Ascending aorta (tissue), 2 donors: ENCODE results near the gene POLR2L. TPM values are rescaled to one million over a fixed set of nuclear protein-coding genes. Genes with fewer than 3 reads are reported as not detected.

ENCODE experiments used
- DNase-seq, 2 donors: peaks; one replicate each; pipeline ENCODE4 v3.0.0-alpha.2; 2019; ENCODE audit warnings: low spot score in 2 of 2
- H3K27ac ChIP-seq, 2 donors: fragments of 200-600 bp; sonication (generic); one replicate each; pipeline ENCODE4 v1.5.1; 2016 to 2017; ENCODE audit warnings: mild to moderate bottlenecking in 1 of 2
- H3K27me3 ChIP-seq: fragments of 200-600 bp; sonication (generic); one replicate; pipeline ENCODE4 v1.5.1; 2017
- H3K36me3 ChIP-seq, 2 donors: fragments of 200-600 bp; sonication (generic); one replicate each; pipeline ENCODE4 v1.5.1; 2016
- H3K4me1 ChIP-seq, 2 donors: fragments of 200-600 bp; sonication (generic); one replicate each; pipeline ENCODE4 v1.5.1; 2016 to 2017; ENCODE audit warnings: mild to moderate bottlenecking in 1 of 2
- H3K4me3 ChIP-seq, 2 donors: fragments of 200-600 bp; sonication (generic); one replicate each; pipeline ENCODE4 v1.5.1; 2016 to 2017; ENCODE audit warnings: mild to moderate bottlenecking in 1 of 2
- H3K9me3 ChIP-seq, 2 donors: fragments of 200-600 bp; sonication (generic); one replicate each; pipeline ENCODE4 v1.5.1; 2016
- intact Hi-C: fragments of 100-400 bp; cut with DNase I; formaldehyde crosslinking; loops from one replicate; pipeline ENCODE4 v1.15.1; 2023
- total RNA-seq: library from RNA; depleted of rRNA; stranded (reverse); fragments of >200 nt; gene quantifications from one replicate; pipeline ENCODE4 v1.1.0, GENCODE V29; 2016
- TF ChIP-seq, protein P1 (sequence below), 3 experiments: fragments of 200-600 bp in 2 of 3; fragments of 450-650 bp in 1 of 3; sonication (generic) in 2 of 3; IDR thresholded peaks; one replicate each; pipeline ENCODE4 v1.5.1; 2016 to 2019; ENCODE audit warnings: antibody characterized with exemption in 3 of 3, mild to moderate bottlenecking in 1 of 3, moderate library complexity in 1 of 3

Gene POLR2L
- total RNA-seq, 1 donor from 2014 or later: 141 TPM

DNA sequence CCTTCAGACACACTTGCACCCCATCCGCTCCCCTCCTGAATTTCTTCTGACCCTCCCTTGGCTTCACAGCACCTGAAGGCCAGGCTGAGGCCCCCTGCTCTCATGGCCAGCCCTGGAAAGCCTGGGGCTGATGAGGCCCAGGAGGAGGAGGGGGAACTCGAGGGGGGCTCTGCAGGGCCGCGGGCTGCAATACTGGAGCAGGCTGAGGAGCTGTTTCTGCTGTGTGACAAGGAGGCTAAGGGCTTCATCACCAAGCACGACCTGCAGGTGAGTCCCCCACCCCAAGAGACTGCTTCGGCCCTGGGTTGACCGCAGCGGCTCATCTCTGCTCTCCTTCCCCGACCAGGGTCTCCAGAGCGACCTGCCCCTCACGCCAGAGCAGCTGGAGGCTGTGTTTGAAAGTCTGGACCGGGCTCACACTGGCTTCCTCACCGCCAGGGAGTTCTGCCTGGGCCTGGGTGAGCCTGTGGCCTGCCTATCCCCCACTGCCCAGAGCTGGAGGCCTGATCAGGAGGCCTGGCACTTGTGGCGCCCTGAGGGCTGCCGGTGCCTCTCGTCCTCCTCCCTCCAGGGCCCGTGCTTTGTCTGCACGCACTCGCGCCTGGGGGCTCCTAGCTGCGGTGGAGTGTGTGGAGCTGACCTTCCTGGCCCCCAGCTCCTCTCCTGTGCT lies 13.7 kb downstream of the POLR2L start:
- no peak for DNase-seq
- Histone ChIP-seq H3K36me3 (peaks cover 23 to 25% of the 10 kb centered on the region in 2 donors), H3K4me1 (peaks cover 13 to 44% of the 10 kb centered on the region in 2 donors), H3K9me3 (no peaks in the 10 kb centered on the region), H3K27ac (peak overlapping the region; percentile 7 to 18), H3K4me3 (peak overlapping the region in 1 of 2 donors; percentile 56), H3K27me3 (no peaks in the 10 kb centered on the region)
- TF ChIP-seq, protein P1, sequence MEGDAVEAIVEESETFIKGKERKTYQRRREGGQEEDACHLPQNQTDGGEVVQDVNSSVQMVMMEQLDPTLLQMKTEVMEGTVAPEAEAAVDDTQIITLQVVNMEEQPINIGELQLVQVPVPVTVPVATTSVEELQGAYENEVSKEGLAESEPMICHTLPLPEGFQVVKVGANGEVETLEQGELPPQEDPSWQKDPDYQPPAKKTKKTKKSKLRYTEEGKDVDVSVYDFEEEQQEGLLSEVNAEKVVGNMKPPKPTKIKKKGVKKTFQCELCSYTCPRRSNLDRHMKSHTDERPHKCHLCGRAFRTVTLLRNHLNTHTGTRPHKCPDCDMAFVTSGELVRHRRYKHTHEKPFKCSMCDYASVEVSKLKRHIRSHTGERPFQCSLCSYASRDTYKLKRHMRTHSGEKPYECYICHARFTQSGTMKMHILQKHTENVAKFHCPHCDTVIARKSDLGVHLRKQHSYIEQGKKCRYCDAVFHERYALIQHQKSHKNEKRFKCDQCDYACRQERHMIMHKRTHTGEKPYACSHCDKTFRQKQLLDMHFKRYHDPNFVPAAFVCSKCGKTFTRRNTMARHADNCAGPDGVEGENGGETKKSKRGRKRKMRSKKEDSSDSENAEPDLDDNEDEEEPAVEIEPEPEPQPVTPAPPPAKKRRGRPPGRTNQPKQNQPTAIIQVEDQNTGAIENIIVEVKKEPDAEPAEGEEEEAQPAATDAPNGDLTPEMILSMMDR (IDR thresholded peaks at IDR 0.05): no peak
- intact Hi-C loops: no loop called here

DNA sequence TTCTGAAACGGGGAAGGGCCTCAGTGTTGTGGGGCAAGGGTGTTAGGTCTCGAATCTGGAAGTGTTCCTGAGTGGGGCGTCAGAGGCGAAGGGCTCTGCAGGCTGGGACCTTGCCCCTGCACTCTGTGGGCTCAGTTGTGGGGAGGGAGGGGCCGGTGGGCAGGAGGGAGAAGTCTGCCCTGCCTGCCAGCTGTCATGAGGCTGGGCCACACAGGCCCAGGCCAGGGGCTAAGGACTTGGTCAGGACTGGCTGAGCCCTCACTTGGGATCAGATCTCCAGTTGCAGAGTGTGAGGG lies 14.5 kb downstream of the POLR2L start, which contains the start of gene CRACR2B:
Gene CRACR2B, plus strand, starts transcription at position 23 of the 296 bp plus-strand sequence. CDS start 689 bp downstream, outside the sequence.
- peaks cover 13 to 44% of the 10 kb centered on the region in 2 donors for H3K4me1 ChIP-seq
- peak within 1 kb of the TSS in 1 of 2 donors; percentile 7 for H3K27ac ChIP-seq
- H3K36me3 ChIP-seq: peaks cover 27 to 32% of the 10 kb centered on the region in 2 donors
- TF ChIP-seq, protein P1 (IDR thresholded peaks at IDR 0.05): no peak
- H3K4me3 ChIP-seq: peak within 1 kb of the TSS; percentile 58 to 60
- no peaks in the 10 kb centered on the region for H3K9me3 ChIP-seq
- intact Hi-C loops: no loop called here
- no peaks in the 10 kb centered on the region for H3K27me3 ChIP-seq
- no peak for DNase-seq

DNA sequence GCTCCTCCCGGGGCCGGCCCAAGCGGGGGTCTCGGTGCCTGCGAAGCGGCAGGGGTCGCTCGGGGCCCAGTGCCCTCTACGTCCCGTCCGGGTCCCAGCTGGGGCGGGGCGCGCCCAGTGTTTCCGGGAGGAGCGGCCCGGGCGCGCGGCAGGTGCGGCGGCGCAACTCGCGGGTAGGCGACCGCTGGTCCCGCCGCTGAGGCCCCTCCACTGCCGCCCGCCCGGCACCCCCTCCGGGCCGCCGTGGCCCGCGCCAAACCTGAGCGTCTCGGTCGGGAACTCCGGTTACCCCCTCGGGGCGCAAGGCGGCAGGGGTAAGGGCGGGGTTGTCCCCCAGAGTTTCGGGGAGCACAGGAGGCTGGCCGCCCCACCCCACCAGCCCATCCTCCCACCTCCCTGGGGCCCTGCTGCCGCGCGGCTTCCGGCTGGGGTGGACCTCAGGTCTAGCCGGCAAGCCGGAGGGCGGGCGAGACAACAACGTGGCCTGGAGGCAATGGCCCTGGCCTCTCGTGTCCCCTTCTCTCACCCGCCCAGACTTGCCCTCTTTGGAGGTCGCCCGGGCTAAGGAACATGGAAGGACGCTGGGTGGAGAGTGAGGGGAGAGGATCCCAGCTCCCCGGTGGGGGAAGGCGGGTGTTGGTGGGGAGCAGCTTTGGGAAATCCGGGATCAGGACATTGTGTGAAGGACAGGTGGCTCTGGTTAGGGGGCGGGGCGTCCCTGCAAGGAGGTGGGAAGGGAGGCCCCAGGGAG lies 15.0 kb downstream of the POLR2L start:
- intact Hi-C loops: no loop called here
- TF ChIP-seq, protein P1 (IDR thresholded peaks at IDR 0.05): no peak
- Histone ChIP-seq H3K36me3 (peaks cover 29 to 37% of the 10 kb centered on the region in 2 donors), H3K4me1 (peaks cover 10 to 41% of the 10 kb centered on the region in 2 donors), H3K27ac (no peak overlapping the region), H3K27me3 (no peaks in the 10 kb centered on the region), H3K4me3 (peak overlapping the region; percentile 58 to 60), H3K9me3 (no peaks in the 10 kb centered on the region)
- no peak for DNase-seq

DNA sequence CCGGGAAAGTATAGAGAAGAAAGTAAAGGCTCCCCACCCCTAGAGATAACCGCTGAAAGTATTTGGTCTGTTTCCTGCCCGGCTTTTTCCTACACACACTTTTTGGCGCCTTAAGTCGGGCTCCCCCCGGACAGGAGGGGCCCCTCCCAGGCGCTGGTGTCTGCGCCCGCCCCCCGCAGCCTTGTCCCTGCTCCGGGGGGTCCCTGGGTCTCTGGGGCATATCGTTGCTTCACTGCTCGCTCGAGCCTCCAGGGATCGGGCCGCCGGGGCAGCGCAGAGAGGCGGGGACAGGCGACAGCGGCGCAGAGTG lies 15.5 kb downstream of the POLR2L start:
- Histone ChIP-seq H3K4me3 (peak overlapping the region; percentile 58 to 60), H3K27me3 (no peaks in the 10 kb centered on the region), H3K36me3 (peaks cover 32 to 42% of the 10 kb centered on the region in 2 donors), H3K9me3 (no peaks in the 10 kb centered on the region), H3K4me1 (peaks cover 10 to 41% of the 10 kb centered on the region in 2 donors), H3K27ac (no peak overlapping the region)
- no peak for DNase-seq
- intact Hi-C loops: no loop called here
- TF ChIP-seq, protein P1 (IDR thresholded peaks at IDR 0.05): no peak

DNA sequence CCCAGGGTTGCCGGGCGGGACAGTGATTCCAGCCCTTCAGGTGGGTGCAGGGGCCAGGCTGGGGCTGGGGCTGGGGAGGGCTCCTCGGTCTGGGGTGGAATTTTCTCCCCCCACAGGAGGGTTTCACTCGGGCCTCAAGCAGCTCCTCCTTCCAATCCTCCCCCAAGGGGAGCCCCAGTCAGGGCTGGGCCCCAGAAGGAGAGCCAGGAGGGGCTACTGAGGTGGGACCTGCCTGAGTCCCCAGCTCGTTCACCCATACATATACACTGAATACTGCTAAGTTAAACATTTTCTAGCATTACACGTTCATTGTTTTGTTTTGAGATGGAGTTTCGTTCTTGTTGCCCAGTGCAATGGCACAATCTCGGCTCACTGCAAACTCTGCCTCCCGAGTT lies 16.1 kb downstream of the POLR2L start:
- H3K4me1 ChIP-seq: peaks cover 15 to 45% of the 10 kb centered on the region in 2 donors
- TF ChIP-seq, protein P1 (IDR thresholded peaks at IDR 0.05): no peak
- DNase-seq: no peak
- intact Hi-C loops: no loop called here
- no peak overlapping the region for H3K27ac ChIP-seq
- peaks cover 36 to 45% of the 10 kb centered on the region in 2 donors for H3K36me3 ChIP-seq
- H3K4me3 ChIP-seq: no peak overlapping the region
- H3K9me3 ChIP-seq: no peaks in the 10 kb centered on the region
- no peaks in the 10 kb centered on the region for H3K27me3 ChIP-seq
